GM12875 (cell line): ENCODE data around the gene VCP.
A peak's percentile ranks its signal among the peaks of the same experiment; 100 is the strongest.

Source experiments
- H3K4me3 ChIP-seq: one replicate; pipeline ENCODE4 v1.5.1; 2011; ENCODE audit warnings: low read depth, low read length, control low read depth
- CTCF ChIP-seq: IDR thresholded peaks from 2 replicates; pipeline ENCODE4 v1.5.1; 2011; ENCODE audit warnings: low read depth, mild to moderate bottlenecking, control low read depth, inconsistent platforms, low read length, moderate library complexity, borderline replicate concordance; ENCODE audit not compliant: insufficient read depth

VCP gene

GRCh38 chr9:35102465-35102768 is 30.0 kb upstream of the VCP start:
- TF ChIP-seq CTCF: no peak
- peak overlapping the region; percentile 87 for H3K4me3 ChIP-seq

- H3K4me3 ChIP-seq: no peak overlapping the region
- no peak for TF ChIP-seq CTCF
Observed at GRCh38 chr9:35097573-35097972, 25.1 kb upstream of the VCP start.

GRCh38 chr9:35096035-35096849 is 23.8 kb upstream of the VCP start, which contains the start of gene PIGO:
PIGO (minus strand) TSS chr9:35096591; CDS start chr9:35095565, 1,026 bp downstream.
- H3K4me3 ChIP-seq: peak within 1 kb of the TSS; percentile 67
- peak; percentile 96 for TF ChIP-seq CTCF

- no peak for TF ChIP-seq CTCF
- H3K4me3 ChIP-seq: no peak overlapping the region
Observed at GRCh38 chr9:35091536-35091935, 19.1 kb upstream of the VCP start.

- TF ChIP-seq CTCF: no peak
- H3K4me3 ChIP-seq: no peak overlapping the region
Observed at GRCh38 chr9:35089434-35089833, 17.0 kb upstream of the VCP start.

GRCh38 chr9:35085078-35085477 is 12.7 kb upstream of the VCP start:
- no peak overlapping the region for H3K4me3 ChIP-seq
- TF ChIP-seq CTCF: no peak

- peak within 1 kb of the TSS; percentile 86 for H3K4me3 ChIP-seq
- no peak for TF ChIP-seq CTCF
Observed at GRCh38 chr9:35079426-35080341, 7.3 kb upstream of the VCP start, which contains the start of gene FANCG. FANCG (minus strand) TSS chr9:35079942; CDS start chr9:35079524, 418 bp downstream.
